ENCODE measurements around the gene AGAP3. TPM values are rescaled to one million over a fixed set of nuclear protein-coding genes. Genes with fewer than 3 reads are reported as not detected.

Gene AGAP3
- total RNA-seq, 2 experiments from 2014 or later, result 29.8 to 36.5 TPM

DNA sequence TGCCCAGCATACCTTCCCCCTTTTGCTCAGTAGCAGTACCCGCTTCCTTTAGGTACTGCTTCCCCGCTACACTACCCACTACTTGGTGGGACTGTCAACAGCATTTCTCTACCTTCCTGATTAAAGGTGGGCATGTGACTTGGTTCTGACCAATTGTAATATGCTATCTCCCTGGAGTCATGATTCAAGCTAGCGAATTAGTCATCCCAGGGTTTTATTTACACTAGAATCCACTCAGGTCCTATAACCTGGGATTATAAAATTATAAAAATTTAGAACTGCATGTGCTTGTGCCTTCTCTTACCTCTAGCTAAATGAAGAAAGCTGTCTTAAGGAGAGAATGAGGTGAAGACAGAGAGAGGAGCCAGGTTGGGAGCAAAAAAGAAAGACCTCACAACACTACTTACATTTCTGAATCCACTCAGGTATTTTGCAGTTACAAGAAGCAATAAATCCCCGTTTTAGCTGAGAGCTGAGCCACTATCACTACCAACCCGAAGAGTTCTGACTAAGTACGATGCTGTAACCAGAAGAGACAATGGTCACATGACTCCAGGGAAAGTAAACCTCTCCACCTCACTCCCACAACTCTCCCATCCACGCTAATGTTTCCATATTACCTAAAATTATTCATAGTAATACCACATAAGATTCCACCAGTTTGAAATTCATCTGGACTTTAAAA is 71.5 kb downstream of the AGAP3 start:
- Mint-ChIP-seq H3K9me3 (no peaks in the 10 kb centered on the region), H3K4me3 (no peak overlapping the region), H3K4me1 (ENCODE audit: low read depth) (no peaks in the 10 kb centered on the region), H3K36me3 (no peaks in the 10 kb centered on the region), H3K27ac (no peak overlapping the region), H3K27me3 (peaks cover 16% of the 10 kb centered on the region)
- ChIA-PET CTCF (interaction anchor here (1.3 to 1.9 kb wide), 3 partner anchors 9 to 14 kb away, joined by 5 to 8 read pairs (median 5); no protein-coding TSS in a partner anchor), POLR2A (no interaction called here)
- intact Hi-C loops (cut with micrococcal nuclease), result no loop called here
- no peak for DNase-seq

DNA sequence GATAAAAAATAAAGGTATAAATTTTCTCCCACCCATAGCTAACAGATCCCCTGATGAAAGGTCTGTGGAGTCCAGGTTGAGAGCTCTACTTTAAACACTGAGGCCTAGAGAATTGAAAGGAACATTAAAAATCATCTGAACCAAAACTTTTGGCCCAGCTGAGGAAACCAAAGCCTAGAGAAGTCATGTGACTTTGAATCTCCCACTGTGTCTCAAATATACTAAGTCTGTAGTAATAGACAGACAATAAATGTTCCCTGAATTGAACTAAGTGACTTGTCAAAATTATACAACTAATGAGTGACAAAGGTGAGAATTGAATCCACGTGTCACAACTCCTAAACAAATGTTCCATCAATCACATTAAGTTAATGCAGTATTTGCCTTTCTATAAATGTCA is 75.5 kb downstream of the AGAP3 start:
- no peaks in the 10 kb centered on the region for H3K9me3 Mint-ChIP-seq
- H3K4me1 Mint-ChIP-seq (ENCODE audit: low read depth), result peaks cover 2% of the 10 kb centered on the region
- ChIA-PET CTCF (interaction anchor here (1.1 kb wide), 1 partner anchor 38 kb away, joined by 8 read pairs; no protein-coding TSS in a partner anchor), POLR2A (no interaction called here)
- H3K27ac Mint-ChIP-seq, result no peak overlapping the region
- peaks cover 12% of the 10 kb centered on the region for H3K27me3 Mint-ChIP-seq
- DNase-seq, result no peak
- H3K36me3 Mint-ChIP-seq, result no peaks in the 10 kb centered on the region
- H3K4me3 Mint-ChIP-seq, result no peak overlapping the region
- intact Hi-C loops (cut with micrococcal nuclease), result no loop called here

DNA sequence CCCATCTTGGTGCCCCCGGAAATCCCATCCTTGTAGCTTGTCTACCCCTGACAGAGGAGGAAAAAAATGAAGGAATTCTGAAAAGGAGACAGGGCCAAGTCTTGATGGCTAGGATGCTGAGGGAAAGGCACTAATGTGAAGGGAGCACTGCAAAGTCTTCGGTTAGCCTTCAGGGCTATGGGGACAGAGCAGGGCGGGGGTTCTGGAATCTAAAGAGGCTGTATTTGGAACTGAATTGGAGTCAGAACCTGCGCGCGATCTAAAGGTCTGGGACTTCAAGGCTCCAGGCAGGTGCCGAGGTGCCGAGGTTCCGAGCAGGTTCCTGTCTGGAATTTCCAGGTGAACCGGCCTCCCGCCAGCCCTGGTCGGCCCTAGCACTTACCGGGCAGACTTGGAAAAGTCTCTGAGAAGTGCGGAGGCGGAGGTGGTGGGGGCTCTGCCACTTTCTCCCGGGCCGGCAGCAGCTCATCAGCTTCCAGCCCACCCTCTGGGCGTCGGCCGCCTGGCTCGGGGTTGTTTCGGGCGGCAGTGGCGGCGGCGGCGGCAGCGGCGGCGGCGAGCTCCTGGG is 80.4 kb downstream of the AGAP3 start:
- no peaks in the 10 kb centered on the region for H3K9me3 Mint-ChIP-seq
- DNase-seq, result no peak
- H3K36me3 Mint-ChIP-seq, result no peaks in the 10 kb centered on the region
- H3K27me3 Mint-ChIP-seq, result peaks cover 28% of the 10 kb centered on the region
- intact Hi-C loops (cut with micrococcal nuclease), result no loop called here
- H3K27ac Mint-ChIP-seq, result no peak overlapping the region
- ChIA-PET CTCF (interaction anchor here (0.8 to 6.5 kb wide), 9 partner anchors 9 to 138 kb away, joined by 3 to 42 read pairs (median 4); no protein-coding TSS in a partner anchor), POLR2A (no interaction called here)
- peaks cover 6% of the 10 kb centered on the region for H3K4me1 Mint-ChIP-seq (ENCODE audit: low read depth)
- no peak overlapping the region for H3K4me3 Mint-ChIP-seq

DNA sequence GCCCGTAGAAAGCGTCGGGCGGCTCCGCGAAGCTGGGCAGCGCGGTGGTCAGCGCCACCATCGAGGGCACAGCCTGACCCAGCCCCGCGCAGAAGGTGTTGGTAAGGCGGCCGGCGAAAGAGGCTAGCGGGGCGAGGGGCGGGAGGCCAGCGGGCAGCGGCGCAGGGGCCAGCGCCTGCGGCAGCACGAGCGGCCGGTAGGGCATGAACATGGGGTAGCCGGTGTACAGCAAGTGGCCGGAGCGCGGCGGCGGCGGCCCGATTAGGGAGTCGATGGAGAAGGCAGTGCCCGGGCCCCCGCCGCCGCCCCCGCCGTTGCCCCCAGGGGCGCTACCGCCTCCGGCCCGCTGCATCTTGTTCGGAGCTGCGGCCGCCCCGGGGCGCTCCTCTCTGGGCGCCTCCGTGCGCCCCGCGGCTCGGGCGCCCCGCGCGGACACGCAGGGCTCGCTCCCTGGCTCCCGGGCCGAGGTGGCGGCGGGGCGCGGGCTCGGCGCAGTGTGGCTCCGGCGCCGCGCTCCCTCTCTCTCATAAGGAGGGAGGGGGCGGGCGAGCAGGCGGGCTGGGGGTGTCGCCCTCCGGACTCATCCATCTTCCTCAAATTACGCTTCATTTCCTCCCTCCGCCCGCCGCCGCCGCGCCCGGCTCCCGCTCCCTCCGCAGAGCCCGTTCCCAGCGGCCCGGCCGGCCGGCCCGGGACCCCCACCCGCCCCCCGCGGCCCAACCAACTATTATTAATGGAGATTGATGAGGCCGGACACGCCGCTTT is 81.1 kb downstream of the AGAP3 start, which contains the start of gene GBX1:
Gene GBX1 (minus strand): TSS at position 498 of the 765 bp plus-strand sequence. CDS start 146 bp downstream, at position 352.
- no peak within 1 kb of the TSS for H3K27ac Mint-ChIP-seq
- intact Hi-C loops (cut with micrococcal nuclease), result no loop called here

DNA sequence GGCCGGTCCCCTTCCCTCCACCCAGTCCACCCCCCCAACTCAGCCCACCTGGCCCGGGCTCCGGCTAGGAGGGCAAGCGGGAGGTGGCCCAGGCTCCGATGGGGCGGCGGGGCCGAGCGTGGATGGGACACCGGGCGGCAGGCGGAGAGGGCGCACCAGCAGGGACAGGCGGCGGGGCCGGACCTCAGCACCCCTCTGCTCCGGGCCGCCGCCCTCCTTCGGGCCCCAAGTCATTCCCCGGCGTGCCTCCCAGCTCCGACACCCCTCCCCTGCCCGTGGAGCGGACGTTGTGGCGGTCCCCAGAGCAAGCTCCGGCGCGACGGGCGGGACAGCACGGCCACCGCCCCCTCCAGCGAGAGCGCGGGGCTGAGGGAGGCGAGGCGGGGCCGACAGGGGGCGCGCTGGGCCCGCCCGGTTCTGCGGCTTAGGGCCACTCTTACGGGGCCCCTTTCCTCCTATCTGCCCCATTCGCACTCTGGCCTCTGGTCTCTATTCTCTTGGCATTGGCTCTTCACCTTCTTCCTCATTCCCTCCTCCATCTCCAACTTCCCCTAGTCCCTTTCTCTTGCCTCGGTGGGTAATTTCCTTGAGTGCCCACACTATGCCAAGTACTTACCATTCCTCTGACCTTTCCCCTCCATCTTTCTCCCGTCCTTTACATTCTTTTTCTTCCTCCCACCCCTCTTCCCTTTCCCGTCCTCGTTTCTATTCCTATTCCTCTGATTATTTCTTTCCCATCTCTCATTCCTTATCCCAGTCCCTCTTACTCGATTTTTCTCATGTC is 81.9 kb downstream of the AGAP3 start:
- ChIA-PET CTCF (interaction anchor here (0.6 to 6.5 kb wide), 23 partner anchors 8 to 174 kb away, joined by 3 to 42 read pairs (median 3); partner anchors contain the start of gene ABCF2), POLR2A (interaction anchor here (0.6 kb wide), 1 partner anchor 810 kb away, joined by 3 read pairs; no protein-coding TSS in a partner anchor)
- intact Hi-C loops (cut with micrococcal nuclease), result no loop called here
- Mint-ChIP-seq H3K36me3 (no peaks in the 10 kb centered on the region), H3K9me3 (no peaks in the 10 kb centered on the region), H3K4me3 (peak overlapping the region; percentile 54), H3K27ac (no peak overlapping the region), H3K27me3 (peaks cover 37% of the 10 kb centered on the region), H3K4me1 (ENCODE audit: low read depth) (peaks cover 11% of the 10 kb centered on the region)
- DNase-seq, result peak; percentile 71

More for the DNA sequence above, 81.1 kb downstream of the AGAP3 start, which contains the start of gene GBX1:
- H3K9me3 Mint-ChIP-seq, result no peaks in the 10 kb centered on the region
- ChIA-PET CTCF (interaction anchor here (0.6 to 6.5 kb wide), 23 partner anchors 7 to 173 kb away, joined by 3 to 42 read pairs (median 3); partner anchors contain the start of gene ABCF2), POLR2A (interaction anchor here (0.6 kb wide), 1 partner anchor 809 kb away, joined by 3 read pairs; no protein-coding TSS in a partner anchor)
- peak within 1 kb of the TSS; percentile 54 for H3K4me3 Mint-ChIP-seq
- peak; percentile 19 for DNase-seq
- peaks cover 7% of the 10 kb centered on the region for H3K4me1 Mint-ChIP-seq (ENCODE audit: low read depth)
- H3K27me3 Mint-ChIP-seq, result peaks cover 32% of the 10 kb centered on the region
- no peaks in the 10 kb centered on the region for H3K36me3 Mint-ChIP-seq

DNA sequence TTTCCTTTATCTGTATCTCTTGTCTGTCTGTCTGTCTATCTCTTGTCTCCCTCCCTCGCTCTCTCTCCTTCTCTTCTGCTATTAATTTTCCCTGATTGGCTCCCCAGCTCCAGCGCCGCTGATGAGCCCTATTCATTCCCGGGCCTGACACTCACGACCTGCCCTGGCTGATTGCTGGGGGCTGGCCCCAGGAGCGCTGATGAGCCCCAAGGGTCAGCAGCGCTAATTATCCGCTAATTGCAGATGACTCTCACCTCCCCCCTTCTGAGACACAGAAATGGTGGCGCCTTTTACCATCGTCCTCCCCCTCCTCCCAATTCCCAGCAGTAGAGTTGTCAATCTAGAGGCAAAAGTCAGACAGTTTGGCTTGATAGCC is 82.5 kb downstream of the AGAP3 start:
- Mint-ChIP-seq H3K9me3 (no peaks in the 10 kb centered on the region), H3K36me3 (no peaks in the 10 kb centered on the region), H3K4me3 (no peak overlapping the region), H3K27ac (no peak overlapping the region), H3K4me1 (ENCODE audit: low read depth) (peaks cover 11% of the 10 kb centered on the region), H3K27me3 (peaks cover 43% of the 10 kb centered on the region)
- intact Hi-C loops (cut with micrococcal nuclease), result no loop called here
- no peak for DNase-seq
- ChIA-PET CTCF (interaction anchor here (1.0 to 6.5 kb wide), 13 partner anchors 9 to 175 kb away, joined by 3 to 42 read pairs (median 4); no protein-coding TSS in a partner anchor), POLR2A (no interaction called here)

DNA sequence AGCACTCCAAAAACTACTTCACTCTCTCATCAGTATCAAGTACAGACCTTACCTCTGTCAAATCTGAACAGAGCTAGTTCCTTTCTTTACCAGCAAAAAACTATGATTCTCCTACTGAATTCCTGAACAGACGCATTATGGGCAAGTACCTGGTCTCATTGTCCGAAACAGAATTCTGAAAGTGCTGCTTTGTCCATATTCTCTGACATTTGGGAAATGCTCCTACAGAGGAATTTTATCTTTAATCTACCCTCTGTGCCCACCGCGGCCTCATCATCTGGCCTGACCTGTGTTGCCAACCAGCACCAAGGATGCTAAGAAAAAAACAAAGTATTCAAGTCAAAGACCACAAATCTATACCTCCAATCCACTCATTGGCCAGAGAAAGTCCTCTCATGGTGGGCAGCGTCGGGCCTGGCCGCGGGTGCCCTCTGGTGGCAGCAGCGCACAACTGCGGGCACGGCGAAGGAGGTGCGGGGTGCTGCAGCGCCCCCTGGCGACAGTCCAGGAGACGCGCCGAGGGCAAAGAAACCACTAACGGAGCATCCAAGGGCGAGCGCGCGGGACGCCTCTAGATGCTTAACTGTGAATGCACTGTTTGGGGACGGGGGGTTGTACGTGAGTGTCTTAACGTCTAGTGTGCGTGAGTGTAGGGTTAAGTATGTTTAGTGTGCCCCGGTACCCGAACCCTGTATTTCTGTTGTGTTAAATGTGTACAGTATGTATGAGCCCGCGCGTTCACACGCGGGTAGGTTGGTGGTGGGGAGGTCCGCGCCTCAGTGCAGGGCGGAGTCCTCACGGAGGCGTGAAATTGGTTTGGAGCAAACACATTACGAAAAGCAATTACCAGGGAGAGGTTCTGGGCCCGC is 86.2 kb downstream of the AGAP3 start:
- CTCF ChIA-PET, result interaction anchor here (0.6 to 2.8 kb wide), 11 partner anchors 10 to 144 kb away, joined by 3 to 10 read pairs (median 4); no protein-coding TSS in a partner anchor
- no peaks in the 10 kb centered on the region for H3K9me3 Mint-ChIP-seq
- no peak overlapping the region for H3K27ac Mint-ChIP-seq

DNA sequence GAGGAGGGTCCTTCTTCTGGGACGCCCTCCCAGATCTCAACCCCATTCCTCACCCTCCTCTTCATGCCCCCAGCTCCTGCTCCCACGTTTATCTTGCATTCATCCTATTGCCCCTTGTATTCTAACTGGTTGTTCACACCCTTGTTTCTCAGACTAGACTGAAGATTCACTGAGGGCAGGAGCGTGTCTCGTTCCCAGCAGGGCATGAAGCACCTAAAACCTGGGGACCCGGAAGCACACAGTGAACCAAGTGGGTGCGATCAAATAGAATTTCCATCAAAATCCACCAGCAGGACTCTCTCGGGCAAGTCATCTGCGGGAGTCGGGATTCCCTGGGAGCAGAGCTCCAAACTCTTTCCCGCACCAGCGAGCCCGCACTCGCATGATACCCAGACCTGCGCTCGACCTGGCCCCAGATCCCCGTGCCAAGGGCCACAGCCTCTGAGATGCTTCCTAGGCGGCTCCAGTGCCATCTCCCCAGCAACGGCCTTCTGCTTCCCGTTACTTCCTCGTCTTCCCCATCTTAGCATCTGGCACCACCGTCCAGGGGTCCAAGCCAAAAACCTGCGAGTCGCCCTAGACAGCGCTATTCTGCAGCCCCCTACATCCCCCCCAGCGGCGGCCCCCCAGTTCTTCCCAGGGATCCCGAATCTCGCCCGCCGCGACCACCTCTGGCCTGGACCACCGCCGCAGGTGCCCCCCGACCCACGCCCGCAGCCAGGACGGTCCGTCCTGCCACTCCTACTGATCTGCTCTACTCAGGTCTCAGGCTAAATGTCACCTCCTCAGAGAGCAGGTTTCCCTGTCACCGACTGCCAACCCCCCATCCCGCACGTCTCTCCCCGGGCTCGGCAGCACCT is 87.3 kb downstream of the AGAP3 start:
- no peak overlapping the region for H3K4me3 Mint-ChIP-seq
- H3K27ac Mint-ChIP-seq, result no peak overlapping the region
- no peak for DNase-seq
- CTCF ChIA-PET, result interaction anchor here (1.3 to 2.8 kb wide), 2 partner anchors 50 to 142 kb away, joined by 3 to 10 read pairs; no protein-coding TSS in a partner anchor
- intact Hi-C loops (cut with micrococcal nuclease), result loop anchor here (2.0 kb wide), 2 partner anchors 59 to 129 kb away; partner anchors contain the start of gene CHPF2
- no peaks in the 10 kb centered on the region for H3K36me3 Mint-ChIP-seq
- H3K9me3 Mint-ChIP-seq, result no peaks in the 10 kb centered on the region
- peaks cover 6% of the 10 kb centered on the region for H3K4me1 Mint-ChIP-seq (ENCODE audit: low read depth)
- peaks cover 40% of the 10 kb centered on the region for H3K27me3 Mint-ChIP-seq
- POLR2A ChIA-PET, result no interaction called here

More for the DNA sequence above, 86.2 kb downstream of the AGAP3 start:
- POLR2A ChIA-PET, result no interaction called here
- H3K36me3 Mint-ChIP-seq, result no peaks in the 10 kb centered on the region
- peaks cover 44% of the 10 kb centered on the region for H3K27me3 Mint-ChIP-seq
- H3K4me1 Mint-ChIP-seq (ENCODE audit: low read depth), result peaks cover 9% of the 10 kb centered on the region
- DNase-seq, result peak; percentile 85
- intact Hi-C loops (cut with micrococcal nuclease), result loop anchor here (1.0 to 2.0 kb wide), 4 partner anchors 48 to 130 kb away; partner anchors contain the start of gene CHPF2
- H3K4me3 Mint-ChIP-seq, result no peak overlapping the region

DNA sequence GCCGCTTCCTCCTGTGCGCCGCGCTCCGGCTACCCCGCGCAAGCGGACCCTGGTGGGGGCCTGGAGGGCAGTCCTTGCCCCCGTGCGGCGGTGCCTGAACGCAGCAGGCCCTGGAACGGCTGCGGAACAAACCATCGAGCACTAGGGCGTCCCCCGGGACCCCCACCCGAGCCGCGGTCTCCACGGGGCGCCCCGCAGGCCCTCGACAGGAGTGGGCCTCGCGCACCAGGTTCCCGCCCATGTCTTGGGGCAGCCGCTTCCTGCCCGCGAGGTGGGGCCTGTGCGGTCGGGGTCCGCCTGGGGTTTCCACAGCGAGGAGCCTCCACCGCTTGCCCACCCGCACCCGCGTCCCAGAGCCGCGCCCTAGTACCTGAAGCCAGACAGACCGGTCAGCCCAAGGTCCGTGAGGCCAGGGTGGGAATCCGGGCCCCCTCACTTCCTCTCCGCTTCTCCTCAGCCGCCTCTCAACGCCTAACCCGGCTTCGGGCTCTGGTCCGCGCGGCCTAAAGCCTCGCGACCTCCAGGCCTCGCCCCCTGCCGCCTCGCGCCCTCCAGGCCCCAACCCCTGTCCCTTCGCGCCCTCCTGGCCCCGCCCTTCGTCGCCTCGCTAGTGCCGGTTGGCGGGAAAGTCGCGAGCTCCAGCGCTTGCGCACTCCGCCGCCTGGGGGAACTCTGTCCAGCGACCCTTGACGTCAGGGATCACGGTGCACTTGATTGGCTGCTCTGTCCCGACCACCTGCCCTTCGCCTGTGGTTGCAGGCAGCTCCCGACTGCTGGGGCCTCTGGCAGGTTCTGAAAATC is 88.2 kb downstream of the AGAP3 start:
- Mint-ChIP-seq H3K36me3 (no peaks in the 10 kb centered on the region), H3K4me1 (ENCODE audit: low read depth) (peaks cover 5% of the 10 kb centered on the region), H3K9me3 (no peaks in the 10 kb centered on the region), H3K4me3 (no peak overlapping the region), H3K27ac (no peak overlapping the region), H3K27me3 (peaks cover 34% of the 10 kb centered on the region)
- ChIA-PET CTCF (interaction anchor here (2.8 kb wide), 1 partner anchor 51 kb away, joined by 10 read pairs; no protein-coding TSS in a partner anchor), POLR2A (no interaction called here)
- peak; percentile 27 for DNase-seq
- intact Hi-C loops (cut with micrococcal nuclease), result no loop called here
